Caco-2 (cell line): ENCODE data around the gene SLC10A7. TPM values are rescaled to one million over a fixed set of nuclear protein-coding genes. Genes with fewer than 3 reads are reported as not detected.

Source experiments
- BruUV-seq: library from RNA; stranded (reverse); fragments of 400-500 nt; replicated peaks from 2 replicates; lab custom pipeline; 2021; lab: Mats Ljungman, UMichigan
- CTCF ChIA-PET: fragments of 300-600 bp; sonication (Branson Sonifier 250); formaldehyde crosslinking; loops from one replicate; lab custom pipeline; 2022; ENCODE audit warnings: antibody characterized with exemption; lab: Charles Lee
- POLR2A ChIA-PET: fragments of 300-600 bp; sonication (Branson Sonifier 250); formaldehyde crosslinking; loops from one replicate; lab custom pipeline; 2022; ENCODE audit warnings: antibody characterized with exemption; lab: Charles Lee
- DNase-seq, 2 experiments: peaks; one replicate each; pipeline versions ENCODE4 v3.0.0 to v3.0.0-alpha.2; 2020 to 2022
- H3K27me3 ChIP-seq: replicated peaks from 2 replicates; pipeline ENCODE4 v1.6.0; 2011; ENCODE audit warnings: low read length; ENCODE audit not compliant: control insufficient read depth, insufficient read depth
- H3K36me3 ChIP-seq: 2 replicates; pipeline ENCODE4 v1.5.1; 2011; ENCODE audit warnings: low read length; ENCODE audit not compliant: control insufficient read depth, insufficient read depth
- H3K4me1 ChIP-seq: fragments of 250-450 bp; sonication (Bioruptor Pico); 2 replicates; pipeline ENCODE4 v1.5.1; 2020; ENCODE audit warnings: mild to moderate bottlenecking
- H3K4me3 ChIP-seq: 2 replicates; pipeline ENCODE4 v1.5.1; 2011; ENCODE audit warnings: low read depth, mild to moderate bottlenecking, control low read depth, low read length
- H3K9me3 ChIP-seq: fragments of 250-450 bp; sonication (Bioruptor Pico); 2 replicates; pipeline ENCODE4 v1.5.1; 2020; ENCODE audit warnings: mild to moderate bottlenecking, moderate library complexity
- H3K27ac Mint-ChIP-seq: one replicate; pipeline ENCODE4 v1.8.0; 2022; ENCODE audit warnings: mixed read lengths; ENCODE audit not compliant: unreplicated experiment
- H3K27me3 Mint-ChIP-seq: one replicate; pipeline ENCODE4 v1.8.0; 2022; ENCODE audit warnings: mixed read lengths; ENCODE audit not compliant: insufficient read depth, unreplicated experiment
- H3K36me3 Mint-ChIP-seq: one replicate; pipeline ENCODE4 v1.8.0; 2022; ENCODE audit warnings: mild to moderate bottlenecking, mixed read lengths; ENCODE audit not compliant: insufficient read depth, unreplicated experiment
- H3K4me1 Mint-ChIP-seq: one replicate; pipeline ENCODE4 v1.8.0; 2022; ENCODE audit warnings: low read depth, mixed read lengths; ENCODE audit not compliant: unreplicated experiment
- H3K4me3 Mint-ChIP-seq: one replicate; pipeline ENCODE4 v1.8.0; 2022; ENCODE audit warnings: mild to moderate bottlenecking, moderate library complexity, mixed read lengths; ENCODE audit not compliant: unreplicated experiment
- H3K9me3 Mint-ChIP-seq: one replicate; pipeline ENCODE4 v1.8.0; 2022; ENCODE audit warnings: mixed read lengths; ENCODE audit not compliant: unreplicated experiment
- intact Hi-C: fragments of 100-400 bp; cut with micrococcal nuclease; formaldehyde crosslinking; loops from one replicate; pipeline ENCODE4 v1.10.0; 2022; ENCODE audit not compliant: unreplicated experiment
- total RNA-seq: library from RNA; stranded (reverse); gene quantifications from 2 replicates; pipeline ENCODE4 v1.2.3, GENCODE V29; 2022
- TF ChIP-seq, protein P1 (sequence below), 2 experiments: fragments of 200-600 bp in 1 of 2; IDR thresholded peaks; 1 replicate in 1 of 2; 2 replicates in 1 of 2; pipeline versions ENCODE4 v1.5.1 to v1.8.0; 2011 to 2022; ENCODE audit warnings: antibody characterized with exemption in 1 of 2, control low read depth in 1 of 2, inconsistent platforms in 1 of 2, low read depth in 1 of 2, low read length in 1 of 2, mild to moderate bottlenecking in 1 of 2, moderate library complexity in 1 of 2; ENCODE audit not compliant: insufficient read depth in 1 of 2, severe bottlenecking in 1 of 2, unreplicated experiment in 1 of 2

The SLC10A7 gene
- total RNA-seq, 1 experiment from 2014 or later = 12.1 TPM

DNA sequence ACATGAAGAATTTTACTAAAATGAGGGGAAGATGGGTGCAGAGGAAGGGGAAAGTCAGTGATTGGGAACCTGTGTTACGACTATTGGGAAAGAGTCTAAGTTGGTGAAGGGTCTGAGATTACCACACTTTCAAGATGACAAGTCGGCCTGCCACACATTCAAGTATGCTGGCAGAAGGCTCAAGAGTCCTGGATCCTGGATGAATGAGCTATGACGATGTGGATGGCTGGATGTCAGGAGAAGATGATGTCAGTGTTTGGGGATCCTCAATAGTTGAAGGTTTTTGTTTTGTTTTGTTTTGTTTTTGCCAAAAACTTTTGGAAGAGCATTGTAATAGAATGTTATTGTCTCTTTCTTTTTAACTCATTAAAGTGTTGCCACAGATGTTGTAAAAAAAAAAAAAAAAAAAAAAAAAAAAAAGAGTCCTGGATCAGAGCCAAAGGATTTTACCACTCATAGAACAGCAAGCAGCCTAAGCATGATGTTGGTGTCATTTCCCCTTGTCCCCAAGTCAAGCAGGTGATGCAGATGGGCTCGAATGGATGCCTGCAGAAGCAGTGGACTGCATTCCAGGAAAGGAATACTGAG lies 186.8 kb downstream of the SLC10A7 start:
- CTCF ChIA-PET = no interaction called here

GRCh38 chr4:146333895-146334262 lies 187.9 kb downstream of the SLC10A7 start:
- Histone ChIP-seq H3K4me3 (no peak overlapping the region), H3K4me1 (peaks cover 11% of the 10 kb centered on the region; the same call in 1 of the 2 replicates), H3K27me3 (no peaks in the 10 kb centered on the region), H3K36me3 (no peaks in the 10 kb centered on the region), H3K9me3 (no peaks in the 10 kb centered on the region)
- no peaks in the 10 kb centered on the region for H3K36me3 Mint-ChIP-seq
- H3K27ac Mint-ChIP-seq = no peak overlapping the region
- H3K27me3 Mint-ChIP-seq = no peaks in the 10 kb centered on the region
- CTCF ChIA-PET = no interaction called here
- no TSS peak for BruUV-seq
- H3K4me3 Mint-ChIP-seq = no peak overlapping the region
- POLR2A ChIA-PET = no interaction called here
- TF ChIP-seq, protein P1, sequence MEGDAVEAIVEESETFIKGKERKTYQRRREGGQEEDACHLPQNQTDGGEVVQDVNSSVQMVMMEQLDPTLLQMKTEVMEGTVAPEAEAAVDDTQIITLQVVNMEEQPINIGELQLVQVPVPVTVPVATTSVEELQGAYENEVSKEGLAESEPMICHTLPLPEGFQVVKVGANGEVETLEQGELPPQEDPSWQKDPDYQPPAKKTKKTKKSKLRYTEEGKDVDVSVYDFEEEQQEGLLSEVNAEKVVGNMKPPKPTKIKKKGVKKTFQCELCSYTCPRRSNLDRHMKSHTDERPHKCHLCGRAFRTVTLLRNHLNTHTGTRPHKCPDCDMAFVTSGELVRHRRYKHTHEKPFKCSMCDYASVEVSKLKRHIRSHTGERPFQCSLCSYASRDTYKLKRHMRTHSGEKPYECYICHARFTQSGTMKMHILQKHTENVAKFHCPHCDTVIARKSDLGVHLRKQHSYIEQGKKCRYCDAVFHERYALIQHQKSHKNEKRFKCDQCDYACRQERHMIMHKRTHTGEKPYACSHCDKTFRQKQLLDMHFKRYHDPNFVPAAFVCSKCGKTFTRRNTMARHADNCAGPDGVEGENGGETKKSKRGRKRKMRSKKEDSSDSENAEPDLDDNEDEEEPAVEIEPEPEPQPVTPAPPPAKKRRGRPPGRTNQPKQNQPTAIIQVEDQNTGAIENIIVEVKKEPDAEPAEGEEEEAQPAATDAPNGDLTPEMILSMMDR (IDR thresholded peaks at IDR 0.05; ENCODE audit: insufficient read depth in 1 of 2, low read depth in 1 of 2, low read length in 1 of 2, severe bottlenecking in 1 of 2, unreplicated experiment in 1 of 2) = no peak
- DNase-seq = no peak
- H3K9me3 Mint-ChIP-seq = no peaks in the 10 kb centered on the region
- intact Hi-C loops = loop anchor here (10.0 kb wide), 1 partner anchor 239 kb away; no protein-coding TSS in a partner anchor
- H3K4me1 Mint-ChIP-seq = peaks cover 9% of the 10 kb centered on the region

More for the DNA sequence above, 186.8 kb downstream of the SLC10A7 start:
- intact Hi-C loops = loop anchor here (10.0 kb wide), 1 partner anchor 240 kb away; no protein-coding TSS in a partner anchor
- H3K9me3 Mint-ChIP-seq = no peaks in the 10 kb centered on the region
- H3K4me3 ChIP-seq = no peak overlapping the region
- DNase-seq = no peak
- H3K4me3 Mint-ChIP-seq = no peak overlapping the region
- no peaks in the 10 kb centered on the region for H3K36me3 ChIP-seq
- H3K36me3 Mint-ChIP-seq = no peaks in the 10 kb centered on the region
- TF ChIP-seq, protein P1 (IDR thresholded peaks at IDR 0.05; ENCODE audit: insufficient read depth in 1 of 2, low read depth in 1 of 2, low read length in 1 of 2, severe bottlenecking in 1 of 2, unreplicated experiment in 1 of 2) = no peak
- no TSS peak for BruUV-seq
- H3K27me3 Mint-ChIP-seq = no peaks in the 10 kb centered on the region
- no peak overlapping the region for H3K27ac Mint-ChIP-seq
- H3K4me1 Mint-ChIP-seq = peaks cover 9% of the 10 kb centered on the region
- POLR2A ChIA-PET = no interaction called here
- H3K27me3 ChIP-seq = no peaks in the 10 kb centered on the region
- H3K4me1 ChIP-seq = peaks cover 11% of the 10 kb centered on the region; the same call in 1 of the 2 replicates
- no peaks in the 10 kb centered on the region for H3K9me3 ChIP-seq

- TF ChIP-seq, protein P1 (IDR thresholded peaks at IDR 0.05; ENCODE audit: insufficient read depth in 1 of 2, low read depth in 1 of 2, low read length in 1 of 2, severe bottlenecking in 1 of 2, unreplicated experiment in 1 of 2) = no peak
- CTCF ChIA-PET = no interaction called here
- no TSS peak for BruUV-seq
Measured at GRCh38 chr4:146333187-146333894, 188.4 kb downstream of the SLC10A7 start.

More at GRCh38 chr4:146333187-146333894, 188.4 kb downstream of the SLC10A7 start:
- Mint-ChIP-seq H3K27me3 (no peaks in the 10 kb centered on the region), H3K36me3 (no peaks in the 10 kb centered on the region), H3K4me3 (no peak overlapping the region), H3K27ac (no peak overlapping the region), H3K4me1 (peaks cover 9% of the 10 kb centered on the region), H3K9me3 (no peaks in the 10 kb centered on the region)
- no peak for DNase-seq
- Histone ChIP-seq H3K9me3 (no peaks in the 10 kb centered on the region), H3K36me3 (no peaks in the 10 kb centered on the region), H3K27me3 (no peaks in the 10 kb centered on the region), H3K4me1 (peaks cover 11% of the 10 kb centered on the region; the same call in 1 of the 2 replicates), H3K4me3 (no peak overlapping the region)
- POLR2A ChIA-PET = no interaction called here
- intact Hi-C loops = loop anchor here (10.0 kb wide), 1 partner anchor 239 kb away; no protein-coding TSS in a partner anchor
